MM.1S (cell line): ENCODE measurements around the gene FCHSD2.
"Not testable (repeated sequence)": the region's sequence is repeated elsewhere in the genome, so short reads cannot be mapped to it uniquely, and the experiment has no call there.

Experiments
- DNase-seq: peaks from one replicate; pipeline ENCODE4 v3.0.0-alpha.2; 2015
- H2AFZ ChIP-seq: fragments of 300-600 bp; sonication (generic); 2 replicates; pipeline ENCODE4 v1.6.0; 2016; ENCODE audit warnings: antibody characterized with exemption, low read length
- H3F3A ChIP-seq: fragments of 300-600 bp; sonication (generic); 2 replicates; pipeline ENCODE4 v1.6.1; 2016; ENCODE audit warnings: mild to moderate bottlenecking, antibody characterized with exemption, low read length, moderate library complexity, mixed read lengths; ENCODE audit not compliant: insufficient read depth
- H3K27ac ChIP-seq: fragments of 300-600 bp; sonication (generic); 2 replicates; pipeline ENCODE4 v1.5.1; 2016; ENCODE audit warnings: mild to moderate bottlenecking, low read length
- H3K27me3 ChIP-seq: fragments of 300-600 bp; sonication (generic); replicated peaks from 2 replicates; pipeline ENCODE4 v1.6.0; 2016; ENCODE audit warnings: low read length; ENCODE audit not compliant: insufficient read depth
- H3K36me3 ChIP-seq: fragments of 300-600 bp; sonication (generic); replicated peaks from 2 replicates; pipeline ENCODE4 v1.6.1; 2016; ENCODE audit warnings: mild to moderate bottlenecking, low read length, mixed read lengths; ENCODE audit not compliant: insufficient read depth
- H3K4me1 ChIP-seq: fragments of 300-600 bp; sonication (generic); 2 replicates; pipeline ENCODE4 v1.6.1; 2016; ENCODE audit warnings: low read length, mixed read lengths
- H3K4me2 ChIP-seq: fragments of 300-600 bp; sonication (generic); 2 replicates; pipeline ENCODE4 v1.6.0; 2016; ENCODE audit warnings: low read depth, low read length
- H3K4me3 ChIP-seq: fragments of 300-600 bp; sonication (generic); 2 replicates; pipeline ENCODE4 v1.5.1; 2016; ENCODE audit warnings: low read length, mixed read lengths
- H3K79me2 ChIP-seq: fragments of 300-600 bp; sonication (generic); 2 replicates; pipeline ENCODE4 v1.6.1; 2016; ENCODE audit warnings: mixed run types, low read length, mixed read lengths
- H3K9ac ChIP-seq: fragments of 300-600 bp; sonication (generic); 2 replicates; pipeline ENCODE4 v1.6.1; 2016; ENCODE audit warnings: low read length, mixed read lengths
- H3K9me2 ChIP-seq: fragments of 300-600 bp; sonication (generic); replicated peaks from 2 replicates; pipeline ENCODE4 v1.6.1; 2016; ENCODE audit warnings: mild to moderate bottlenecking, low read length, mixed read lengths; ENCODE audit not compliant: insufficient read depth
- H3K9me3 ChIP-seq: fragments of 300-600 bp; sonication (generic); replicated peaks from 2 replicates; pipeline ENCODE4 v1.6.1; 2016; ENCODE audit warnings: mild to moderate bottlenecking, low read length, mixed read lengths; ENCODE audit not compliant: insufficient read depth
- H4K20me1 ChIP-seq: fragments of 300-600 bp; sonication (generic); 2 replicates; pipeline ENCODE4 v1.6.1; 2016; ENCODE audit warnings: mild to moderate bottlenecking, low read length, moderate library complexity, mixed read lengths; ENCODE audit not compliant: insufficient read depth
- CTCF ChIP-seq: fragments of 300-600 bp; sonication (generic); IDR thresholded peaks from 2 replicates; pipeline ENCODE4 v1.5.1; 2016; ENCODE audit warnings: antibody characterized with exemption, low read length, mixed read lengths
- EZH2 ChIP-seq: fragments of 300-600 bp; sonication (generic); optimal IDR thresholded peaks from 2 replicates; pipeline ENCODE3; 2017; ENCODE audit warnings: low read depth, mild to moderate bottlenecking, antibody characterized with exemption, low read length, mixed read lengths
- EZH2phosphoT487 ChIP-seq: fragments of 300-600 bp; sonication (generic); IDR thresholded peaks from 2 replicates; pipeline ENCODE4 v1.6.1; 2018; ENCODE audit warnings: antibody characterized with exemption, low read length

The FCHSD2 gene

GRCh38 chr11:73137944-73138274, 4.2 kb downstream of the FCHSD2 start:
- no peaks in the 10 kb centered on the region; the same call in 1 of the 2 replicates for H4K20me1 ChIP-seq
- no peaks in the 10 kb centered on the region for H3K27me3 ChIP-seq
- no peak overlapping the region; the same call in 1 of the 2 replicates for H3K4me2 ChIP-seq
- no peaks in the 10 kb centered on the region for H3K9me2 ChIP-seq
- peaks cover 24% of the 10 kb centered on the region for H3K4me1 ChIP-seq
- no peaks in the 10 kb centered on the region for H3K9me3 ChIP-seq
- no peak overlapping the region for H2AFZ ChIP-seq
- no peak overlapping the region for H3K9ac ChIP-seq
- TF ChIP-seq CTCF (no peak), EZH2phosphoT487 (no peak), EZH2 (no peak)
- H3K27ac ChIP-seq = no peak overlapping the region
- no peak overlapping the region for H3K4me3 ChIP-seq
- peaks cover 12% of the 10 kb centered on the region for H3K36me3 ChIP-seq
- no peak for DNase-seq
- H3F3A ChIP-seq = peaks cover 23% of the 10 kb centered on the region
- H3K79me2 ChIP-seq = peaks cover 90% of the 10 kb centered on the region

DNA sequence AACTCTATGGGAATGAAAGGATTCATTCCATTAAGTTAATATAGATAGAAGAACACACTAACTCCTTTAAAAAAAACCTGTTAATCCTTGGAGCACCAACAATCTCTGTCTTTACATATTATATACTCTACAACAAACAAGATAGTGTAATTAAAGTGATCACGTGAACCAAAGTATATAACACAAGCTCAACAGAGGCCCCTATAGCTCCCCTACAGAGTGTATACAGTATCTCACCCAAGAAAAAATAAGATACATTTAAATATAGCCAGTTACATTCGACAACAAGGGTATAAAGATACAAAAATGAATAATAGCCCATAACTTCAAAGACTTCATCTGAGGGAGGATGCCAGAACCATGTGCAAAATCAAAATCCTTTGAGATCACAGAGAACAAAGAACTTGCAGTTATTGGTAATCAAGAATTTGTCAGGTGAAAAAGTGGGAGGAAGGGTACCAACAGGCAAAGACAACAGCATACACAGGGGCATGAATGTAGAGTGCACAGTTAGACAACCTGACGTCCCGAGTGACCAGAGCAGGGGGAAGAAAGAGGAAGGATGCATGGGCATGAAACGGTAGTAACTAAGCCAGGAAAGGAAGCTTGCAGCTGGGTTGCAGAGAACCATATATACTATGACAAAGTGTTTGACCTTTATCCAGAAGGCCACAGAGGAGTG, 4.7 kb downstream of the FCHSD2 start:
- Histone ChIP-seq H3K27ac (no peak overlapping the region), H3K4me3 (no peak overlapping the region), H3K36me3 (peaks cover 14% of the 10 kb centered on the region), H3K9me3 (no peaks in the 10 kb centered on the region), H3K9me2 (no peaks in the 10 kb centered on the region), H3F3A (peaks cover 20% of the 10 kb centered on the region), H4K20me1 (no peaks in the 10 kb centered on the region; the same call in 1 of the 2 replicates), H2AFZ (no peak overlapping the region), H3K27me3 (no peaks in the 10 kb centered on the region), H3K4me1 (peaks cover 22% of the 10 kb centered on the region), H3K9ac (no peak overlapping the region), H3K79me2 (peaks cover 95% of the 10 kb centered on the region), H3K4me2 (no peak overlapping the region; the same call in 1 of the 2 replicates)
- no peak for DNase-seq
- TF ChIP-seq CTCF (no peak), EZH2 (no peak), EZH2phosphoT487 (no peak)

DNA sequence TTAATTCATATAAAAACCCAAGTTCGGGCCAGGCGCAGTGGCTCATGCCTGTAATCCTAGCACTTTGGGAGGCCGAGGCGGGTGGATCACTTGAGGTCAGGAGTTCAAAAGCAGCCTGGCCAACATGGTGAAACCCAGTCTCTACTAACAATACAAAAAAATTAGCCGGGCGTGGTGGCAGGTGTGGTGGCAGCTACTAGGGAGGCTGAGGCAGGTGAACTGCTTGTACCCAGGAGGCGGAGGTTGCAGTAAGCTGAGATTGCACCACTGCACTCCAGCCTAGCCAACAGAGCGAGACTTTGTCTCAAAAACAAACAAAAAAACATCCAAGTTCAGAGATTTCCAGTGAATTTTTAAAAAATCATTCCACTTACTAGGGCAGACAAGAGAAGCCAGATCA, 5.4 kb downstream of the FCHSD2 start:
- Histone ChIP-seq H3K4me1 (peaks cover 22% of the 10 kb centered on the region), H3K36me3 (peaks cover 14% of the 10 kb centered on the region), H3K79me2 (peaks cover 100% of the 10 kb centered on the region), H3F3A (peaks cover 18% of the 10 kb centered on the region)
- H3K4me2 ChIP-seq, H3K4me3 ChIP-seq, H2AFZ ChIP-seq, H4K20me1 ChIP-seq, H3K27ac ChIP-seq, H3K9me2 ChIP-seq, H3K9ac ChIP-seq, H3K27me3 ChIP-seq, H3K9me3 ChIP-seq, DNase-seq: not testable (repeated sequence)
